Panc1 (cell line): Measurements from ENCODE around the gene BATF2. TPM values are rescaled to one million over a fixed set of nuclear protein-coding genes. Genes with fewer than 3 reads are reported as not detected.

Source experiments
- ATAC-seq: fragments of 200-7000 bp; cut with Tn5 transposase; 2 replicates; pipeline ENCODE4 v1.9.1; 2020; ENCODE audit warnings: mild to moderate bottlenecking, moderate library complexity
- BruUV-seq: library from RNA; stranded (reverse); fragments of 400-500 nt; replicated peaks from 2 replicates; lab custom pipeline; 2021; lab: Mats Ljungman, UMichigan
- CTCF ChIA-PET: fragments of 300-600 bp; sonication (Branson Sonifier 250); formaldehyde crosslinking; loops from one replicate; lab custom pipeline; 2022; ENCODE audit warnings: antibody characterized with exemption; lab: Charles Lee
- POLR2A ChIA-PET: fragments of 300-600 bp; sonication (Branson Sonifier 250); formaldehyde crosslinking; loops from one replicate; lab custom pipeline; 2022; ENCODE audit warnings: antibody characterized with exemption; lab: Charles Lee
- DNase-seq: peaks from one replicate; pipeline ENCODE4 v3.0.0-alpha.2; 2010; ENCODE audit warnings: low read depth, low spot score
- H3K27ac ChIP-seq: 2 replicates; pipeline ENCODE4 v1.5.1; 2011; ENCODE audit warnings: mild to moderate bottlenecking, low read length, inconsistent platforms
- H3K27me3 ChIP-seq: fragments of 200-500 bp; sonication (Bioruptor generic); 2 replicates; pipeline ENCODE4 v1.6.0; 2014; ENCODE audit warnings: low read length, inconsistent platforms; ENCODE audit not compliant: control insufficient read depth, insufficient read depth
- H3K36me3 ChIP-seq: fragments of 200-500 bp; sonication (Bioruptor generic); 2 replicates; pipeline ENCODE4 v1.5.1; 2014; ENCODE audit warnings: inconsistent platforms, mild to moderate bottlenecking, low read length, moderate library complexity; ENCODE audit not compliant: control insufficient read depth, insufficient read depth
- H3K4me1 ChIP-seq: 2 replicates; pipeline ENCODE4 v1.5.1; 2011; ENCODE audit warnings: inconsistent platforms, mild to moderate bottlenecking, low read length, moderate library complexity; ENCODE audit not compliant: control insufficient read depth, insufficient read depth
- H3K4me3 ChIP-seq, 2 experiments: 2 replicates each; pipeline ENCODE4 v1.5.1; 2011 to 2012; ENCODE audit warnings: low read depth in 2 of 2, low read length in 2 of 2, mild to moderate bottlenecking in 2 of 2, inconsistent platforms in 1 of 2, moderate library complexity in 1 of 2
- H3K9me3 ChIP-seq: fragments of 200-500 bp; sonication (Bioruptor generic); 2 replicates; pipeline ENCODE4 v1.5.1; 2014; ENCODE audit warnings: low read depth, mild to moderate bottlenecking, inconsistent platforms, low read length, moderate library complexity; ENCODE audit not compliant: control insufficient read depth, insufficient read depth
- POLR2AphosphoS5 ChIP-seq: IDR thresholded peaks from 2 replicates; pipeline ENCODE4 v1.6.1; 2012; ENCODE audit warnings: mild to moderate bottlenecking, low read depth, low read length, moderate library complexity
- REST ChIP-seq, 2 experiments: IDR thresholded peaks; 2 replicates each; pipeline ENCODE4 v1.6.1; 2011 to 2012; ENCODE audit warnings: low read depth in 2 of 2, control low read depth in 1 of 2, low read length in 1 of 2, mild to moderate bottlenecking in 1 of 2, moderate library complexity in 1 of 2; ENCODE audit not compliant: insufficient read depth in 1 of 2
- SIN3A ChIP-seq: IDR thresholded peaks from 2 replicates; pipeline ENCODE4 v1.6.1; 2012; ENCODE audit warnings: low read depth, mild to moderate bottlenecking, low read length, moderate library complexity, borderline replicate concordance; ENCODE audit not compliant: insufficient read depth
- TCF7L2 ChIP-seq: IDR thresholded peaks from 2 replicates; pipeline ENCODE4 v1.6.1; 2011; ENCODE audit warnings: mild to moderate bottlenecking, low read depth, low read length, inconsistent platforms
- in situ Hi-C: cut with HindIII; loops from 2 replicates; pipeline ENCODE4 v1.10.0; 2016; ENCODE audit warnings: low sequenced_read_pairs, low pct_unique_long_range_greater_than_20kb
- intact Hi-C: fragments of 100-400 bp; cut with micrococcal nuclease; formaldehyde crosslinking; loops from one replicate; pipeline ENCODE4 v1.10.0; 2022; ENCODE audit not compliant: unreplicated experiment
- total RNA-seq: library from RNA; stranded (reverse); gene quantifications from one replicate; pipeline ENCODE4 v1.2.1, GENCODE V29; 2021; ENCODE audit not compliant: unreplicated experiment
- TF ChIP-seq, protein P1 (sequence below): fragments of 450-650 bp; IDR thresholded peaks from 2 replicates; pipeline ENCODE4 v1.5.1; 2017; ENCODE audit warnings: mild to moderate bottlenecking

Gene BATF2
- total RNA-seq, 1 experiment from 2014 or later = 1.6 TPM

DNA sequence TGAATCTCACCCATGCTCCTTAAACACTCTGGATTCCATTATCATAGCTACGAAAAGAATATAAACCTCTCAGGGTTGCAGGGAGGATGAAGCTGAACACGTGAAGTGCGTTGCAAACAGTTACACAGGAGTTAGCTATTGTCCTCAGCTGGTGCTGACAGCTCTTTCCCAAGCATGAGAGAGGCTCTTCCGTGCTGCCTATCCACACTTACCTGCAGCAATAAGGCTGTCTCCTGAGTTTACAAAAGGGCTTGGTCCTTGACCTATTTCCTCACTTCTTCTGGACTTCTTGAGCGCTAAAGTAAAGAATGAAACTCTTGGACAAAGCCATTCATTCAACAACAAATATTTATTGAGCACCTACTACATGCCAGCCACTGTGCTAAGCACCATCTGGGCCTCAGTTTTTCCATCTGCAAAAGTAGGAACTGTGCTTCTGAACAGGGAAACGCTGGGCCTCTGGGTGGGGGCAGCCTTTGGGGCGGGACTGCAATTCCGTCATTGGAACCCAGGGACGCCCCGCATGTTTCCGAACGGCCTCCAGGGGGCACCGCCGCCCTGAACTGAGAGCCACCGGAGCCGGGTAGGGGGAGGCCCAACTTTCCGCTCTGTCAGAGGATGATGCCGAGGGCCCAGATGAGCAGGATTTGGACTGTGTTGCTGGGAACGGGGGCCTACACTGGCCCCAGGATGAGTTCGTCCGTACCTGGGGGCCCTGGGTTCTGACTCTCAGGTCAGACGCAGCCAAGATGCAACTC, 16.5 kb upstream of the BATF2 start:
- intact Hi-C loops (no loop called here), in situ Hi-C loops (no loop called here)
- DNase-seq (no peak), ATAC-seq (peak; percentile 89)
- TSS peak; percentile 84 for BruUV-seq
- no peaks in the 10 kb centered on the region for H3K27me3 ChIP-seq
- H3K9me3 ChIP-seq = no peaks in the 10 kb centered on the region
- no peaks in the 10 kb centered on the region for H3K36me3 ChIP-seq
- H3K27ac ChIP-seq = peak overlapping the region; percentile 92
- ChIA-PET POLR2A (interaction anchor here (0.6 kb wide), 1 partner anchor 134 kb away, joined by 9 read pairs; no protein-coding TSS in a partner anchor), CTCF (interaction anchor here (0.5 to 1.2 kb wide), 3 partner anchors 28 to 165 kb away, joined by 3 read pairs; no protein-coding TSS in a partner anchor)
- TF ChIP-seq SIN3A (0 out of 2 replicates have a peak, but pooled peaks have one; percentile 75), POLR2AphosphoS5 (peak; percentile 10; the same call in 1 of the 2 replicates), REST (IDR thresholded peaks at IDR 0.05; ENCODE audit: insufficient read depth in 1 of 2, low read depth in 2 of 2, low read length in 1 of 2) (no peak)
- peak overlapping the region; percentile 70 to 81 for H3K4me3 ChIP-seq
- H3K4me1 ChIP-seq = peaks cover 7% of the 10 kb centered on the region; the same call in 1 of the 2 replicates

DNA sequence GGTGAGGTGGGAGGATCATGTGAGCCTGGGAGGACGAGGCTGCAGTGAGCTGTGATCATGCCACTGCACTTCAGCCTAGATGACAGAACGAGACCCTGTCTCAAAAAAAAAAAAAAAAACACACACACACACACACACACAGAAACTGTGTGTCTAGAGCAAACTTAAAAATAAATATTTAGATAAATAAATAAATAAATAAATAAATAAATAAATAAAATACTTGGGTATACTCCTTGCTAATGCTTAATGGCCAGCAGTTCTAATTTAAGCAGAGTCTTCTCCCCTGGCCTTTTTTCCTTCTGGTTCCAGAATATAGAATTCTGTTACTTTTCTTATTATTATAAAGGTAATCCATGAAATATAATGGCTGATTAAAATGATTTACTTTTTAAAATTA, 12.1 kb upstream of the BATF2 start:
- Histone ChIP-seq H3K4me1 (peaks cover 7% of the 10 kb centered on the region; the same call in 1 of the 2 replicates), H3K36me3 (no peaks in the 10 kb centered on the region), H3K27ac (no peak overlapping the region), H3K9me3 (no peaks in the 10 kb centered on the region), H3K4me3 (no peak overlapping the region), H3K27me3 (no peaks in the 10 kb centered on the region)
- no peak for DNase-seq
- no peak for ATAC-seq
- TF ChIP-seq, protein P1, sequence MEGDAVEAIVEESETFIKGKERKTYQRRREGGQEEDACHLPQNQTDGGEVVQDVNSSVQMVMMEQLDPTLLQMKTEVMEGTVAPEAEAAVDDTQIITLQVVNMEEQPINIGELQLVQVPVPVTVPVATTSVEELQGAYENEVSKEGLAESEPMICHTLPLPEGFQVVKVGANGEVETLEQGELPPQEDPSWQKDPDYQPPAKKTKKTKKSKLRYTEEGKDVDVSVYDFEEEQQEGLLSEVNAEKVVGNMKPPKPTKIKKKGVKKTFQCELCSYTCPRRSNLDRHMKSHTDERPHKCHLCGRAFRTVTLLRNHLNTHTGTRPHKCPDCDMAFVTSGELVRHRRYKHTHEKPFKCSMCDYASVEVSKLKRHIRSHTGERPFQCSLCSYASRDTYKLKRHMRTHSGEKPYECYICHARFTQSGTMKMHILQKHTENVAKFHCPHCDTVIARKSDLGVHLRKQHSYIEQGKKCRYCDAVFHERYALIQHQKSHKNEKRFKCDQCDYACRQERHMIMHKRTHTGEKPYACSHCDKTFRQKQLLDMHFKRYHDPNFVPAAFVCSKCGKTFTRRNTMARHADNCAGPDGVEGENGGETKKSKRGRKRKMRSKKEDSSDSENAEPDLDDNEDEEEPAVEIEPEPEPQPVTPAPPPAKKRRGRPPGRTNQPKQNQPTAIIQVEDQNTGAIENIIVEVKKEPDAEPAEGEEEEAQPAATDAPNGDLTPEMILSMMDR = no peak
- TF ChIP-seq POLR2AphosphoS5 (no peak), REST (IDR thresholded peaks at IDR 0.05; ENCODE audit: insufficient read depth in 1 of 2, low read depth in 2 of 2, low read length in 1 of 2) (no peak), SIN3A (no peak), TCF7L2 (no peak)
- no TSS peak for BruUV-seq
- in situ Hi-C loops = no loop called here
- intact Hi-C loops = no loop called here
- POLR2A ChIA-PET = interaction anchor here (0.7 kb wide), 1 partner anchor 130 kb away, joined by 4 read pairs; the partner anchor contains the start of gene EHD1
- CTCF ChIA-PET = no interaction called here
